Measurements from ENCODE around the gene GPC2.
"Not testable (repeated sequence)": the region's sequence is repeated elsewhere in the genome, so short reads cannot be mapped to it uniquely, and the experiment has no call there.

GPC2 gene

GRCh38 chr7:100200693-100201092 is 23.5 kb upstream of the GPC2 start:
- Histone ChIP-seq H3K4me1 (ENCODE audit: control insufficient read depth, insufficient read depth, low read length, poor library complexity, severe bottlenecking) (peaks cover 11% of the 10 kb centered on the region), H3K27ac (ENCODE audit: low read depth, low read length, severe bottlenecking) (no peak overlapping the region), H3K9me3 (ENCODE audit: control insufficient read depth, low read length) (no peaks in the 10 kb centered on the region), H3K36me3 (ENCODE audit: control insufficient read depth, insufficient read depth, low read length) (no peaks in the 10 kb centered on the region), H3K4me3 (ENCODE audit: extremely low read depth, insufficient read depth, low read length, poor library complexity, severe bottlenecking) (no peak overlapping the region)
- 88 to 91% methylated on average over 4 to 9 of the region's 11 CpGs for WGBS, 2 experiments (ENCODE audit: insufficient coverage in 2 of 2)

- 91 to 97% methylated on average over 4 to 8 of the region's 10 CpGs for WGBS, 2 experiments (ENCODE audit: insufficient coverage in 2 of 2)
- H3K9me3 ChIP-seq (ENCODE audit: control insufficient read depth, low read length): no peaks in the 10 kb centered on the region
- no peak overlapping the region for H3K27ac ChIP-seq (ENCODE audit: low read depth, low read length, severe bottlenecking)
- no peak overlapping the region for H3K4me3 ChIP-seq (ENCODE audit: extremely low read depth, insufficient read depth, low read length, poor library complexity, severe bottlenecking)
- no peaks in the 10 kb centered on the region for H3K36me3 ChIP-seq (ENCODE audit: control insufficient read depth, insufficient read depth, low read length)
- peaks cover 8% of the 10 kb centered on the region for H3K4me1 ChIP-seq (ENCODE audit: control insufficient read depth, insufficient read depth, low read length, poor library complexity, severe bottlenecking)
Observed at GRCh38 chr7:100198266-100198665, 21.1 kb upstream of the GPC2 start.

- H3K9me3 ChIP-seq (ENCODE audit: control insufficient read depth, low read length); H3K4me1 ChIP-seq (ENCODE audit: control insufficient read depth, insufficient read depth, low read length, poor library complexity, severe bottlenecking); H3K4me3 ChIP-seq (ENCODE audit: extremely low read depth, insufficient read depth, low read length, poor library complexity, severe bottlenecking); H3K36me3 ChIP-seq (ENCODE audit: control insufficient read depth, insufficient read depth, low read length); H3K27ac ChIP-seq (ENCODE audit: low read depth, low read length, severe bottlenecking): not testable (repeated sequence)
- 76 to 85% methylated on average over 3 to 6 of the region's 6 CpGs for WGBS, 2 experiments (ENCODE audit: insufficient coverage in 2 of 2)
Observed at GRCh38 chr7:100195901-100196322, 18.7 kb upstream of the GPC2 start.

GRCh38 chr7:100195222-100195621 is 18.0 kb upstream of the GPC2 start:
- Histone ChIP-seq H3K9me3 (ENCODE audit: control insufficient read depth, low read length) (no peaks in the 10 kb centered on the region), H3K4me3 (ENCODE audit: extremely low read depth, insufficient read depth, low read length, poor library complexity, severe bottlenecking) (no peak overlapping the region), H3K4me1 (ENCODE audit: control insufficient read depth, insufficient read depth, low read length, poor library complexity, severe bottlenecking) (peaks cover 3% of the 10 kb centered on the region), H3K27ac (ENCODE audit: low read depth, low read length, severe bottlenecking) (no peak overlapping the region), H3K36me3 (ENCODE audit: control insufficient read depth, insufficient read depth, low read length) (no peaks in the 10 kb centered on the region)
- WGBS, 2 experiments (ENCODE audit: insufficient coverage in 2 of 2): 40% methylated on average over 1 of the region's 2 CpGs; no CpG with 5 or more reads in 1 of the 2 experiments

DNA sequence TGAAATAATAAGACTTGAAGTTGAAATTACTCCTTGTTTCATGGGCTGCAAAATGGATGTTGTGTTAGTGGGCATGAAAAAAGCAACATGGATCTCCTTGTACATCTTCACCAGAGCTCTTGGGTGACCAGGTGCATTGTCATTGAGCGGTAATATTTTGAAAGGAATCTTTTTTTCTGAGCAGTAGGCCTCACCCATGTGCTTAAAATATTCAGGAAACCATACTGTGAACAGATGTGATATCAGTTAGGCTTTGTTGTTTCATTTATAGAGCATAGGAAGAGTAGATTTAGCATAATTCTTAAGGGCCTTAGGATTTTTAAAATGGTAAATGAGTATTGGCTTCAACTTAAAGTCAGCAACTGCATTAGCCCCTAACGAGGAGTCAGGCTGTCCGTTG is 15.8 kb upstream of the GPC2 start:
- H3K4me3 ChIP-seq (ENCODE audit: extremely low read depth, insufficient read depth, low read length, poor library complexity, severe bottlenecking): no peak overlapping the region
- H3K9me3 ChIP-seq (ENCODE audit: control insufficient read depth, low read length): no peaks in the 10 kb centered on the region
- H3K27ac ChIP-seq (ENCODE audit: low read depth, low read length, severe bottlenecking): no peak overlapping the region
- no peaks in the 10 kb centered on the region for H3K4me1 ChIP-seq (ENCODE audit: control insufficient read depth, insufficient read depth, low read length, poor library complexity, severe bottlenecking)
- no peaks in the 10 kb centered on the region for H3K36me3 ChIP-seq (ENCODE audit: control insufficient read depth, insufficient read depth, low read length)
- WGBS, 2 experiments (ENCODE audit: insufficient coverage in 2 of 2): 80% methylated on average over 2 of the region's 3 CpGs; no CpG with 5 or more reads in 1 of the 2 experiments

DNA sequence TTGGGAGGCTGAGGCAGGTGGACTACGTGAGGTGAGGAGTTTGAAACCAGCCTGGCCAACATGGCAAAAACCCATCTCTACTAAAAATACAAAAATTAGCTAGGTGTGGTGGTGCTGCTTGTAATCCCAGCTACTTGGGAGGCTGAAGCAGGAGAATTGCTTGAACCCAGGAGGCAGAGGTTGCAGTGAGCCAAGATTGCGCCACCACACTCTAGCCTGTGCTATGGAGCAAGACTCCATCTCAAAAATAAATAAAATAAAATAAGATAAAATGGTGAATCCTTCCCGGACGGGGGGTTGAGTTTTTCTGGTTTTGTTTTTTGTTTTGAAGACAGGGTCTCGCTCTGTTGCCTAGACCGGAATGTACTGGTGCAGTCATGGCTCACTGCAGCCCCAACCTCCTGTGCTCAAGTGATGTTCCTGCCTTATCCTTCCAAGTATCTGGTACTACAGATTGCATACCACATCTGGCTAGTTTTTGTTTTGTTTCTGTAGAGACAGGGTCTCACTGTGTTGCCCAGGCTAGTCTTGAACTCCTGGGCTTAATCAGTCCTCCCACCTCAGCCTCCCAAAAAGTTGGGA is 15.2 kb upstream of the GPC2 start:
- H3K27ac ChIP-seq (ENCODE audit: low read depth, low read length, severe bottlenecking); H3K36me3 ChIP-seq (ENCODE audit: control insufficient read depth, insufficient read depth, low read length); H3K4me3 ChIP-seq (ENCODE audit: extremely low read depth, insufficient read depth, low read length, poor library complexity, severe bottlenecking); H3K9me3 ChIP-seq (ENCODE audit: control insufficient read depth, low read length); H3K4me1 ChIP-seq (ENCODE audit: control insufficient read depth, insufficient read depth, low read length, poor library complexity, severe bottlenecking): not testable (repeated sequence)
- whole genome bisulfite sequencing, 2 experiments (ENCODE audit: insufficient coverage in 2 of 2): 100% methylated on average over 1 to 4 of the region's 6 CpGs

DNA sequence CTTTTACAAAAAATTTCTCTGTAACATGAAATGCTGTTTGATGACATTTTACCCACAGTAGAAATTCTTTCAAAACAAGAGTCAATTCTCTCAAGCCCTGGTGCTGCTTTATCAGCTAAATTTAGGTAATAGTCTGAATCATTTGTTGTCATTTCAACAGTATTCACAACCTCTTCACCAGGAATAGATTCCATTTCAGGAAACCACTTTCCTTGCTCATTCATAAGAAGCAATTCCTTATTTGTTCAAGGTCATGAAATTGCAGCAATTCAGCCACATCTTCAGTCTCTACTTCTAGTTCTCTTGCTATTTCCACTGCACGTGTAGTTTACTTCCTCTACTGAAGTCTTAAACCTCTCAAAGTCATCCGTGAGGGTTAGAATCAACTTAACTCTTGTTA is 14.6 kb upstream of the GPC2 start:
- H3K9me3 ChIP-seq (ENCODE audit: control insufficient read depth, low read length): no peaks in the 10 kb centered on the region
- H3K4me1 ChIP-seq (ENCODE audit: control insufficient read depth, insufficient read depth, low read length, poor library complexity, severe bottlenecking): no peaks in the 10 kb centered on the region
- H3K36me3 ChIP-seq (ENCODE audit: control insufficient read depth, insufficient read depth, low read length): no peaks in the 10 kb centered on the region
- no peak overlapping the region for H3K4me3 ChIP-seq (ENCODE audit: extremely low read depth, insufficient read depth, low read length, poor library complexity, severe bottlenecking)
- 80 to 100% methylated on average over 1 of the region's 2 CpGs for WGBS, 2 experiments (ENCODE audit: insufficient coverage in 2 of 2)
- H3K27ac ChIP-seq (ENCODE audit: low read depth, low read length, severe bottlenecking): no peak overlapping the region

DNA sequence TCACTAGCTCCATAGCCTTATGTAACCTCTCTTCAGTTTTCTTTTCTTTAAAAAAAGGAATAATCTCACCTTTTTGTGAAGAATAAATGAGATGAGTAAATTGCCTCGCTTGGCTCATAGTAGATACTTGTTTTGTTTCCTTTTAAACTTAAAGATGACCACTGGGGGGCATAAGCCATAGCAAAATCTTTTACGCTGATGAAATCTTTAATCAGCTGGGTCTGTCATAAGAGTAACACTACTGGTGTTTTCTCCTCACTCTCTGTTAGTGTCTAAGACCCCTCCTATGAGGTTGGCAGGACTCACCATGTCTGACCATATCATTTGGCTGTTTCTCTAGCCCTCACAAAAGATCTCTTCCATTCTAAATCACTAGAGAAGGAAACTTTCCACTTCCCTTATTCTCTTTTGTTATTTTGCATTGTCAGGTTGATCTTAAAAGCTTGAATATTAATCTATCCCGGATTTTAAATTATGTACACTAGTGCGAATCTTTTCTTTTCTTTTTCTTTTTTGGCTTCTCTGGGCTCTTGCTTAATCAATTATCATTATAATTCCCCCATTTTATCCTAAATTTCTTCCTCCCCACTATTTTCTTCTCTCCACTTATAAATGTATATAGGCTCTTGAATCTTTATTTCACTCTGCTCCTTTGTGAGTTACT is 13.0 kb upstream of the GPC2 start:
- WGBS, 2 experiments (ENCODE audit: insufficient coverage in 2 of 2): 64 to 90% methylated on average over 2 to 4 of the region's 4 CpGs
- H3K4me1 ChIP-seq (ENCODE audit: control insufficient read depth, insufficient read depth, low read length, poor library complexity, severe bottlenecking): no peaks in the 10 kb centered on the region
- no peak overlapping the region for H3K27ac ChIP-seq (ENCODE audit: low read depth, low read length, severe bottlenecking)
- H3K9me3 ChIP-seq (ENCODE audit: control insufficient read depth, low read length): no peaks in the 10 kb centered on the region
- H3K36me3 ChIP-seq (ENCODE audit: control insufficient read depth, insufficient read depth, low read length): no peaks in the 10 kb centered on the region
- no peak overlapping the region for H3K4me3 ChIP-seq (ENCODE audit: extremely low read depth, insufficient read depth, low read length, poor library complexity, severe bottlenecking)

- no peak overlapping the region for H3K27ac ChIP-seq (ENCODE audit: low read depth, low read length, severe bottlenecking)
- WGBS, 2 experiments (ENCODE audit: insufficient coverage in 2 of 2): 86 to 100% methylated on average over 2 to 3 of the region's 3 CpGs
Observed at GRCh38 chr7:100189061-100189460, 11.9 kb upstream of the GPC2 start.

GRCh38 chr7:100185726-100186125 is 8.5 kb upstream of the GPC2 start:
- Histone ChIP-seq H3K9me3 (ENCODE audit: control insufficient read depth, low read length) (no peaks in the 10 kb centered on the region), H3K4me3 (ENCODE audit: extremely low read depth, insufficient read depth, low read length, poor library complexity, severe bottlenecking) (no peak overlapping the region), H3K4me1 (ENCODE audit: control insufficient read depth, insufficient read depth, low read length, poor library complexity, severe bottlenecking) (no peaks in the 10 kb centered on the region), H3K36me3 (ENCODE audit: control insufficient read depth, insufficient read depth, low read length) (no peaks in the 10 kb centered on the region), H3K27ac (ENCODE audit: low read depth, low read length, severe bottlenecking) (no peak overlapping the region)
- WGBS, 2 experiments (ENCODE audit: insufficient coverage in 2 of 2): 87 to 96% methylated on average over 2 of the region's 2 CpGs

More at GRCh38 chr7:100189061-100189460, 11.9 kb upstream of the GPC2 start:
- Histone ChIP-seq H3K36me3 (ENCODE audit: control insufficient read depth, insufficient read depth, low read length) (no peaks in the 10 kb centered on the region), H3K4me1 (ENCODE audit: control insufficient read depth, insufficient read depth, low read length, poor library complexity, severe bottlenecking) (no peaks in the 10 kb centered on the region), H3K4me3 (ENCODE audit: extremely low read depth, insufficient read depth, low read length, poor library complexity, severe bottlenecking) (no peak overlapping the region), H3K9me3 (ENCODE audit: control insufficient read depth, low read length) (no peaks in the 10 kb centered on the region)

DNA sequence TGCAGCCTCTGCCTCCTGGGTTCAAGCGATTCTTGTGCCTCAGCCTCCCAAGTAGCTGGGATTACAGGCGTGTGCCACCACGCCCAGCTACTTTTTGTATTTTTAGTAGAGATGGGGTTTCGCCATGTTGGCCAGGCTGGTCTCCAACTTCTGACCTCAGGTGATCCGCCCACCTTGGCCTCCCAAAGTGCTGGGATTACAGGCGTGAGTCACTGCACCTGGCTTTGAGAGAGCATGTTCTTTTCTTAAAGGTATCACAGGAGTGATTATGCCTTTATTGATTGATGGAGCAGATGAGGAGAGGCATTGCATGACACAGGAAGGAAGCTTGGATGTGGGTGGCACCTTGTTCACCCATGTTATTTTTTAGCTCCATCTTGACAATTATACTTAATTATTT is 5.9 kb upstream of the GPC2 start:
- not testable (repeated sequence) for H3K36me3 ChIP-seq (ENCODE audit: control insufficient read depth, insufficient read depth, low read length); H3K27ac ChIP-seq (ENCODE audit: low read depth, low read length, severe bottlenecking); H3K4me3 ChIP-seq (ENCODE audit: extremely low read depth, insufficient read depth, low read length, poor library complexity, severe bottlenecking); H3K9me3 ChIP-seq (ENCODE audit: control insufficient read depth, low read length); H3K4me1 ChIP-seq (ENCODE audit: control insufficient read depth, insufficient read depth, low read length, poor library complexity, severe bottlenecking)
- 86 to 92% methylated on average over 6 of the region's 6 CpGs for WGBS, 2 experiments (ENCODE audit: insufficient coverage in 2 of 2)

Measured in mesodermal cell (in vitro differentiated cells).